GM19193 (cell line): ENCODE results near the gene DEPDC4.
A peak's percentile ranks its signal among the peaks of the same experiment; 100 is the strongest.

ENCODE experiments used
- POLR2A ChIP-seq: IDR thresholded peaks from 4 replicates; pipeline ENCODE4 v1.6.1; 2011; ENCODE audit not compliant: insufficient read depth, insufficient read length; ENCODE audit errors: extremely low read depth

The DEPDC4 gene

DNA sequence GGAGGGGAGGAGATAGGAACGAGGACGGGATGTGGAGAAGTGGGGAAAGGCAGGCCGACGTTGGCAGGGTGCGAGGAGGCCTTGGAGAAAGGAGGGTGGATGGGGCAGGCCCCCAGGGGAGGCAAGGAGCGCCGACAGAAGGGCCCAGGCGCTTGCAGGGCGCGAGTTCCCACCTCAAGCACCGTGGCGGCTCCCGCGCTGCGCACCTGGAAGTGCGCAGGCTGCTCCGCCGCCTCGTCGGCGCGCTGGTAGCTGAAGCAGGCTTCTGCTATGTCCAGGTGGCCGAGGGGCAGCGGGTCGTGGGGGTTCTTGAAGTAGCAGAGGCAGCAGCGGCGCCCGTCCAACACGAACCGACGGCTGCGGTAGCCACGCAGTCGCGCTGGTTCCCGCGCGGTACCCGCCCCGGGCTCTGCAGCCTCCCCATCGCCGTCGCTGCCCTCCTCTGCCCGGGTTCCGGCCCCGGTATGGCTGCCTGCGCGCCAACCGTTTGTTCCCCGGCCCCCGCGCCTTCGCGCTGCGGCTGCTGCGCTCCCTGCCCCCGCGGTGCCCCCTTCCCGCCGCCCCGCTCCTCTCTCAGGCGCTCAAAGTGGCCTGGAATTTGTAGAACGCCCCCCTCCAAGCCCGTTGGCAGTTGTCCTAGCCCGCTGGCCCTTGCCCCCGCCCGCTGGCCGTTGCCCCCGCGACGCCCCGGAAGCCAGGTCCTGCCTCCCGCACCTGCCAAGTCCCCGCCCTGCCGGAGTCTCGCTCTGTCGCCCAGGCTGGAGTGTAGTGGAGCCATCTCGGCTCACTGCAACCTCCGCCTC is 67.3 kb downstream of the DEPDC4 start:
- TF ChIP-seq POLR2A: peak; percentile 40

DNA sequence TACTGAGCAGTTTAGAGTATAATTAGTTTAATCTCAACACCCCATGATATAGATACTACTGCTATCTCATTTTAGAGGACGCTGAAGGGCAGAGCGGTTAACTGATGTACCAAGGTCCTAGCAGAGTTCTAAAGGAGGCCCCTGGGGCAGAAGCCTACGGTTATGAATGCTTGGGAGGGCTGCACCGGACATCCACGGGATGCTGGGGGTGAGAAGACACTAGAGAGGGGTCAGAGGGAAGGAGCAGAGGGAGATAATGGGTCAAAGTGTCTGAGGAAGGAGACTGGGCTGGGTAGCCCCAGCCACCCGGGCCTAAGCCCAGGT is 67.9 kb downstream of the DEPDC4 start:
- no peak for TF ChIP-seq POLR2A

- TF ChIP-seq POLR2A: no peak
Measured at GRCh38 chr12:100197486-100197885, 69.4 kb downstream of the DEPDC4 start.

GRCh38 chr12:100193085-100193484 is 73.8 kb downstream of the DEPDC4 start:
- TF ChIP-seq POLR2A: no peak
